GM21360 (cell line): ENCODE results near the gene WFDC6.

Source experiments
- ATAC-seq: cut with Tn5 transposase; IDR thresholded peaks from one replicate; pipeline ENCODE4 v1.9.1; 2021; ENCODE audit warnings: mild to moderate bottlenecking, moderate library complexity; ENCODE audit not compliant: unreplicated experiment

WFDC6 gene

DNA sequence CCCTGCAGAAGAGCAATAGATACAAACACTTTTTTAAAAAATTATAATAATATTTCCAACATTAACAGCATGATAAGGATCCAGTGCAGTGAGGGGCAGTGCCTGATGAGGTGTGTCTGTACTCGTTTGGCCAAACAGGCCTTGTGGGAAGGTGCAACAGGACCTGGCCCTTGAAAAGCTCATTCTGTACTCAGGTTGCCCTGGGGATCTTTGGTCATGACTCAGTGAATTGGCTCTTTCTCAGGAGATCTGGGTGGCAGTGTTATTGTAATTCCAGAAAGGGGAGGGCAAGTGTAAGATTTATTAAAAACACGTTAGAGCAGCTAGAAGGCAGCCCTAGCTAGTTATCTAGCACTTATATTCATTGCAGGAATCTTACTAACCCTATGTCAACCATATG, 21.0 kb downstream of the WFDC6 start:
- ATAC-seq, result no peak

DNA sequence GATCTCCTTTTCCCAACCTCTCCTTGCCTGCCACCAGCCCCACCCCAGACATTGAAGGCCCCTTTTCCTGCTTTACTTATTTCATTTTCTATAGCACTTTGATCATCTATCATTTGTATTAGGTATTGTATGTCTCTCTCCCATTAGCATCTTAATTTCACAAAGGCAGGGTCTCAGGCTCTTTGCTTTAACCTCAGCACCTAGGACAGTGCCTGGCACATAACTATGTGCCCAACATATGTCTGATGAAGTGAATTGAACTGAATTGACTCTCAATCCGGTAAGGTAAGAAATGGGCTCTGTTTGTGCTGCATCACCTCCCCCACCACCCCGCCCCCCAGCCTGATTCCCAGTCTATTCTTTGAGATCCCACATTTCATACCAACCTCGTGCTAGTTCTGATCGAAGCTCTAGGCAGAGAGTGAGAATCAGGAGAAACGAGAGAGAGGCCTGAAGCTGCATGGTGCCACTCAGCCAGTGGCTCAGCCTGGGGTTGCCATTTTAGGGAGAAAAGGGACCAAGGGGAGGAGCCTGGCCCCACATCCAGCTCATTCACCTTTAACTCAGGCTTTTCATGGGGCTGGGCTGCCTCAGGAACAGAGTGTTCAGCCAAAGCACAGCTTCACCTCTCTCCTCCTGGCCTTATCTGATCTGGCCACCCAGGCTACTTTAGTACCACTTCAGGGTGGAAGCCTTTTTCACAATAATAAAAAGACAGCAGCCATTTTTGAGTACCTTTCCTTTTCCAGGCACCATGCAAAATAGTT, 24.0 kb downstream of the WFDC6 start, which contains the start of gene SPINT3:
SPINT3 (minus strand) TSS at position 476 of the 767 bp plus-strand sequence; CDS start at position 462, 14 bp downstream.
- ATAC-seq, result no peak

- no peak for ATAC-seq
Measured at GRCh38 chr20:45510242-45510862, 28.9 kb downstream of the WFDC6 start.

DNA sequence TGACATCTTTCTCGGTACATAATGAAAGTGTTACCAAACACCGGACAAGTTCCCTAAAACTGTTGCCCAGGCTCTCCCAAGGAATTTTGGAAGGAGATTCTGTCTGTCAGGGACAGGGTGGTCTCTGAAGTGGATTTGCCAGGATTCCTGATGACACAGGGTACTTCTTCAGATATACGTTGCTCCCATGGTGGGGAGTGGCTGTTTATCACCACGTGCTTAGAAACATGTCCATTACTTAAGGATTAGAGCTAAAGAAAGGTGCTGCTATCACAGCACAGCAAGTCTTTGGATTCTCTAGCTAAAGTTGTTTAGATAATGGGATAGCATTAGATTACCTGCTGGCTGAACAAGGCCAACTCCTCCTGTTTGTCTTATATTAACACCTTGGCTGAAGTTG, 30.2 kb downstream of the WFDC6 start:
- ATAC-seq, result no peak

DNA sequence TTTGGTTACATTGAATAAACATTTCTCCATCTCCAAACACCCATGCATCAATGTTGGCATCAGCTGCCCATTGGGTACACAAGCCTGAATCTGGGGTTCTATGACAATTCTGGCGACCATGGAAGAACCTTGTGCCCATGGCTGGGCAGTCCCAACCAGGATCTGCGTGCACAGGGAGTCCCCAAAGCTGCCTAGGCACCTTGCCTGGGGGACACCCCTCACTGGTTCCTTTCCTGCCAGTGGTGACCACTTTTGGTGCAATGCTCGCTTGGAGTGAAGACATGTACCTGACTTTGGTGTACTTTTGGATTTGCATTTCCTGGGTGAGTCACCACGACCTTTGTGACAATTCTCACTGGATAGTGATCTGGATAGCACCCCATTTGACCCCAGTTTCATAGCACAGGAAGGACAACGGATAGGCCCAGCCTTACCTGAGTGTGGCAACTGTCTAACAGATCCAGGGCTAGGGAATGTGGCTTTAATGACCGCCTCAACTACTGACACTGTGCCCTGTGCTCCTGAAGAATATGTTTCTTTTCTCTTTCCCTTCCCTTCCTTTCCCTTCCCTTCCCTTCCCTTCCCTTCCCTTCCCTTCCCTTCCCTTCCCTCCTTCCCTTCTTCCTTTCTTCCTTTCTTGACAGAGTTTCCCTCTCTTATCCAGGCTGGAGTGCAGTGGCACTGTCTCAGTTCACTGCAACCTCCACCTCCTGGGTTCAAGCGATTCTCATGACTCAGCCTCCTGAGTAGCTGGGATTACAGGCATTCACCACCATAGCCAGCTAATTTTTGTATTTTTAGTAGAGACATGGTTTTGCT, 31.0 kb downstream of the WFDC6 start:
- ATAC-seq, result no peak

- ATAC-seq, result no peak
Measured at GRCh38 chr20:45507011-45507820, 32.1 kb downstream of the WFDC6 start.

DNA sequence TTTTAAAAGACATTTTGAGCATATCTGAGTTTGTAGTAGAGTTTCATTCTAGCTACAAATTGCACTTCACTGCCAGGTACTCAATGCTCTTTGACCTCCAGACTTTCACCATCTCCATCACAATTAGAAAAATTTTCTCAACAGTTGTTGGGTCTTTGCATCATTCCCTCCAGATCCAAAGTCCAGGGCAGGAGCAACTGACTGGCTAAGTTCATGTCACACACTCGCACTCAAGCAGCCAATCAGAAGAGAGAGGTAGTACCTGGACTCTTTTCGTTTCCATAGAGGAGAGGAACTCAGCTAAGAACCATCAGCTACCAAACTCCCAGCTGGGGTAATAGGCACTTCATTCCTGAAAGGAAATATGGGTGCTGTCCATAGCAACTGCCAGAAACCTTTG, 32.9 kb downstream of the WFDC6 start:
- no peak for ATAC-seq

GRCh38 chr20:45503403-45503802, 35.9 kb downstream of the WFDC6 start:
- ATAC-seq, result no peak

- no peak for ATAC-seq
Measured at GRCh38 chr20:45502561-45502960, 36.7 kb downstream of the WFDC6 start.

DNA sequence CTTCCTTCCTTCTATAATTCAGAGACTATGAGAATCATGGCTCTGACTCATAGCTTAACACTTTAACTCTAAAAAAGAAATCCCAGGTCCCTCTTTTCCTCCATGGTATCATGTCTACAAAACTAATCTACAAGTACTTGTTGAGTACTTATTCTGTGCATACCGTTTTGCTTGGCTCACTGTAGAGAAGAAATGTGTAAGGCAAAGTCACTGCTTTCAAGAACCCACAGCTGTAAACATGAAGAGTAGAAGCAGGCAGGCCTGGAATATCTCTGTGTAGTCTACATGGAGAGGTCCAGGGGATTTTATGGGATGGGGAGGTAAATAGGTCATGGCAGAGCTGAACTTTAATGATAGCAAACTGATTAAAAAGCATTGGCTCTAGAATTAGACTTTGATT, 37.7 kb downstream of the WFDC6 start:
- ATAC-seq, result no peak

DNA sequence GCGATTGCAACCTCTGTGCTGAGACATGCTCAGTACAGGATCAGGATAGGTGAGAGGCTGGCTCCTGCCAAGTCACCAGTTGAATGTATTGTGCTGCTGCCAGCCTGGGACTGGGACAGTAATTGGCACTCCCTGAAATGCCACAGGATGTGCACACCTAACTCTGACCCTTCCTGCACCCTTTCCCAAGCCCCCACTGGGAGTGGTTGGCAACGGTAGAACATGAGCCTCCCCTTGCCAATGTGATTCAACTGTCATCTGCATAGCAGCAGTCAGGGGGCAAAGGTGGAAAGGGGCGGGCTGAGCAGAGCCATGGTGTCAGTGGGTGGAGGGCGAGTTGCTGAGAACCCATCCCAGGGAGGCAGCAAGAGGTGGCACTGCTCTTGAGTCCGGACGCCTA, 39.3 kb downstream of the WFDC6 start:
- no peak for ATAC-seq

DNA sequence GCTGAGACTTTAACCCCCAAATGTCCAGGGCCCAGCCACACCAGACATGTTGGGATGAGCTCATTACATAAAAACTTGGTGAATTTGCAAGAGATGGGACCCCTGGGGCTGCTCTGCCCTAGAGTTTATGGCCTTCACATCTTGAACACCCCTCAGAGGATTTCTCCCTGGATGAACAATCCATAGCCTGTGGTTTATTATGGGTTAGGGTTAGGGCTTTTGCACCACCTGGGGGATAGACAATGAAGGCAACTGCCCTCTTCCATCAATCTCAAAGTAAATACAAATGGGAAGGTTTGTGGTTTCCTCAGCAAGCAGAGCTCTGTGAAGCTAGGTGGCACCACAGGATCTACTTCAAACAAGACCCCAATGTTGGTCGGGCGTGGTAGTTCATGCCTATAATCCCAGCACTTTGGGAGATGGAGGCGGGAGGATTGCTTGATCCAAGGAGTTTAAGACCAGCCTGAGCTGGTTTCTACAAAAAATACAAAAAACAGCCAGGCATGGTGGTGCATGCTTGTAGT, 41.2 kb downstream of the WFDC6 start:
- ATAC-seq, result no peak

GRCh38 chr20:45496166-45496565, 43.1 kb downstream of the WFDC6 start:
- no peak for ATAC-seq

- ATAC-seq, result no peak
Measured at GRCh38 chr20:45495501-45495941, 43.8 kb downstream of the WFDC6 start.

DNA sequence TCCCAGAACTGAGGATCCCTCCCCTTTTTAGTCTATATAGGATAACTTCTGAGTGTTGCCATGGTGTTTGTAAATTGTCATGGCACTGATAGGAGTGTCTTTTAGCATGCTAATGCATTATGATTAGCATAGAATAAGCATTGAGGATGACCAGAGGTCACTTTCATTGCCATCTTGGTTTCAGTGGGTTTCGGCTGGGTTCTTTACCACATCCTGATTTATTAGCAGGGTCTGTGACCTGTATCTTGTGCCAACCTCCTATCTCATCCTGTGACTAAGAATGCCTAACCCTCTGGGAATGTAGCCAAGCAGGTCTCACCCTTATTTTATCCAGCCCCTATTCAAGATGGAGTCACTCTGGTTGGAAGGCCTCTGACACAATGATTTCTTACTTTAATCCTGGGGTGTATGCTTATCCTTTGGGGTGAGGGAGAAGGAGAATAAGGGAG, 50.2 kb downstream of the WFDC6 start:
- no peak for ATAC-seq

DNA sequence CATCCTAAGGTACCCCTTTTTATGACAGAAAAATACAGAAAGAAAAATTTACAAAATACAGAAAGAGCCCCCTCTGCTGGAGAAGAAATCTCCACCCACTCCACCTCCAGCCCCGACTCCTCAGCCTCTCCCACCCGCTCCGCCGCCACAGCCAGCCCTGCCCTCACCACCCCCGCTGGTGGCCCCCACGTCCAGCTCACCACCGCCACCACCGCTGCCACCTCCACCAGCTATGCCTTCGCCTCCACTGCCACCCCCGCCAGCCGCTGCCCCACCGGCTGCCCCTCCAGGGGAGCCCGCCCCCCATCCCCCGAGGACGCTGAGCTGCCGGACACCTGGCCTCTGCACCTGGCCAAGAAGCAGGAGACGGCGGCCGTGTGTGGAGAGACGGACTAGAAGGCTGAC, 52.0 kb downstream of the WFDC6 start:
- no peak for ATAC-seq

DNA sequence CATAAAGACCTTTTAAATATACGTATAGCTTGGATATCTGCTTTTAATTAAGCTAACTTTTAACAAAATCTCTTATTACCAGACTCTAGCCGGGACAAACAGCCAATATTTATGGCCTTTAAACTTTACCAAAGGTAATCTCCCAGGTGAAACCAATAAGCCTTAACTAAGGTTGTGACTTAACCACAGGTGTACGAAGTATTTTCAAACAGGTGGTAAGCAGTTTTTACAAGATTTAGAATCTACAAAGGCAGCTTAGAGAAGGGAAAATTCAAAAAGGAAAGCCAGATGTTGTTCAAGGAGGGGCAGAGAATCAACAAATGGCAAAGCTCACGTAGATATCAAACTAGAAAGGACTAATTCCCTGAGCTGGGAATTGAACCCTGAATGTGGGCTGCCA, 53.9 kb downstream of the WFDC6 start:
- ATAC-seq, result no peak

GRCh38 chr20:45484676-45485075, 54.6 kb downstream of the WFDC6 start:
- ATAC-seq, result no peak
